ENCODE results near the gene DYRK1A.
"Not testable (repeated sequence)": the region's sequence is repeated elsewhere in the genome, so short reads cannot be mapped to it uniquely, and the experiment has no call there.

DYRK1A gene

DNA sequence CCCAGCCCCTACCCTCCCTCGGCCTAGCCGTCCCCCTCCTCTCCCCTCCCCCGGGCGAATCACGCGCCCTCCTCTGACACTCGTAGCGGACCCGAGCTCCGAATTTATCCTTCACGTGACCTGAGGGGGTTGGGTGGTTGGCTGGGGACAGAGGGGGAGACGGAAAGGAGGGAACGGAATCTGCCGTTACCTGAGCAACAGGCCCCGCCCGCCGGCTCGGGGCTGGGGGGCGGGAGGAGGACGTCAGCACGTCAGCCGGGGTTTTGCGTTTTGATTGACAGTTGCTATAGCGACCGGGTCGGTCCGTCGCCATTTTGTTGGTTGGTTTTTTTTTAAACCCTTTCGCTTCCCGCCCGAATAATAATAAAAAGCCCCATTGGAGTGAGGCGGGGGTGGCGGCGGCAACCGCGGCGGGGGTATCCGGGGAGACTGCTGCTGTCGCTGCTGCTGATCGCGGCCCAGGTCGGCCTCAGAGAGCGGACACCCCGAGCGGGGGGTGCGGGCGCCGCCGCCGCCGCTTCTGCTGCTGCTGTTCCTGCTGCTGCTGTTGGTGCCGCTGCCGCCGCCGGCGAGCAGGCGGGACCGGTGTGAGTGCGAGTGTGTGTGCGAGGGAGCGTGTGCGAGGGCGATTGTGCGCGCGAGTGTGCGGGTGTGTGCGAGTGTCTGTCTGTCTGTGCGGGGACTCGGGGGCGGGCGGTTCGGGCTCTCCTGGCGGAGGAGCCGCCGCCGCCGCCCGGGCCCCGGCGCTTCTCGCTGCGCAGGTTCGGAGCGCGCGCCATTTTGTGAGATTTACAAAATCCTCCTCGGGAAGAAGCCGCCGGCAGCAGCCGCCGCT lies at the start of gene DYRK1A:
DYRK1A (plus strand) TSS at position 292 of the 835 bp plus-strand sequence. CDS start 53,602 bp downstream, outside the sequence.
- DNase-seq (ENCODE audit: low spot score in 2 of 2), result peak; percentile 97
- Mint-ChIP-seq H3K9me3 (no peaks in the 10 kb centered on the region), H3K27me3 (no peaks in the 10 kb centered on the region), H3K4me3 (peak within 1 kb of the TSS; percentile 100), H3K4me1 (peaks cover 48% of the 10 kb centered on the region), H3K36me3 (ENCODE audit: insufficient read depth) (peaks cover 22% of the 10 kb centered on the region), H3K27ac (ENCODE audit: low read depth) (peak within 1 kb of the TSS; percentile 99)
- ATAC-seq (replicated peaks; ENCODE audit: extremely low read depth, poor library complexity, severe bottlenecking), result peak; percentile 80

GRCh38 chr21:37319551-37319950 lies 47.0 kb upstream of the DYRK1A start:
- no peak overlapping the region for H3K4me3 Mint-ChIP-seq
- H3K27ac Mint-ChIP-seq (ENCODE audit: low read depth), result no peak overlapping the region
- H3K36me3 Mint-ChIP-seq (ENCODE audit: insufficient read depth), result peaks cover 1% of the 10 kb centered on the region
- ATAC-seq (replicated peaks; ENCODE audit: extremely low read depth, poor library complexity, severe bottlenecking), result no peak
- H3K4me1 Mint-ChIP-seq, result no peaks in the 10 kb centered on the region
- no peaks in the 10 kb centered on the region for H3K27me3 Mint-ChIP-seq
- no peak for DNase-seq (ENCODE audit: low spot score in 2 of 2)
- no peaks in the 10 kb centered on the region for H3K9me3 Mint-ChIP-seq

- no peak overlapping the region for H3K27ac Mint-ChIP-seq (ENCODE audit: low read depth)
- H3K36me3 Mint-ChIP-seq (ENCODE audit: insufficient read depth), result peaks cover 3% of the 10 kb centered on the region
- no peaks in the 10 kb centered on the region for H3K9me3 Mint-ChIP-seq
These were observed 44.5 kb upstream of the DYRK1A start for GRCh38 chr21:37322084-37322483.

GRCh38 chr21:37324558-37324957 lies 42.0 kb upstream of the DYRK1A start:
- no peak for ATAC-seq (replicated peaks; ENCODE audit: extremely low read depth, poor library complexity, severe bottlenecking)
- Mint-ChIP-seq H3K4me1 (no peaks in the 10 kb centered on the region), H3K36me3 (ENCODE audit: insufficient read depth) (peaks cover 3% of the 10 kb centered on the region), H3K9me3 (no peaks in the 10 kb centered on the region), H3K4me3 (no peak overlapping the region), H3K27ac (ENCODE audit: low read depth) (no peak overlapping the region), H3K27me3 (no peaks in the 10 kb centered on the region)
- no peak for DNase-seq (ENCODE audit: low spot score in 2 of 2)

More at GRCh38 chr21:37322084-37322483, 44.5 kb upstream of the DYRK1A start:
- H3K27me3 Mint-ChIP-seq, result no peaks in the 10 kb centered on the region
- H3K4me1 Mint-ChIP-seq, result no peaks in the 10 kb centered on the region
- ATAC-seq (replicated peaks; ENCODE audit: extremely low read depth, poor library complexity, severe bottlenecking) (no peak), DNase-seq (ENCODE audit: low spot score in 2 of 2) (no peak)
- H3K4me3 Mint-ChIP-seq, result no peak overlapping the region

- not testable (repeated sequence) for ATAC-seq (replicated peaks; ENCODE audit: extremely low read depth, poor library complexity, severe bottlenecking); H3K36me3 Mint-ChIP-seq (ENCODE audit: insufficient read depth); H3K27me3 Mint-ChIP-seq; H3K9me3 Mint-ChIP-seq; DNase-seq (ENCODE audit: low spot score in 2 of 2); H3K4me3 Mint-ChIP-seq; H3K4me1 Mint-ChIP-seq; H3K27ac Mint-ChIP-seq (ENCODE audit: low read depth)
These were observed 38.4 kb upstream of the DYRK1A start for GRCh38 chr21:37328147-37328546.

DNA sequence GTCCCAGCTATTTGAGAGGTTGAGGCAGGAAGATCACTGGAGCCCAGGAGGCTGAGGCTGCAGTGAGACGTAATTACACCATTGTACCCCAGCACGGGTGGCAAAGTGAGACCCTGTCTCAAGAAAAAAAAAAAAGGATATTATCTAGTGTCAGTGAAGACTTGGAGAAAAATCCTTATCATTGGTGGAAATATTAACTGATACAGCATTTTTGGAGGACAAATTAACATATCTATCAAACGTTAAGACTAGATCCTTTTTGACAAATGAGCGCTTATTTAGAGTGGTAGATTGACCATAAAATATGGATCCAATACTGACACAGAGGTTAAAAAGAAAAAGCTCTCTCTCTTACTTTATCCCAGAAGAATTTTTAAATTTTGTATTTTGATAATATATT lies 35.2 kb upstream of the DYRK1A start:
- H3K4me1 Mint-ChIP-seq, result no peaks in the 10 kb centered on the region
- H3K27me3 Mint-ChIP-seq, result no peaks in the 10 kb centered on the region
- H3K4me3 Mint-ChIP-seq, result no peak overlapping the region
- ATAC-seq (replicated peaks; ENCODE audit: extremely low read depth, poor library complexity, severe bottlenecking) (no peak), DNase-seq (ENCODE audit: low spot score in 2 of 2) (no peak)
- no peaks in the 10 kb centered on the region for H3K9me3 Mint-ChIP-seq
- H3K27ac Mint-ChIP-seq (ENCODE audit: low read depth), result no peak overlapping the region
- H3K36me3 Mint-ChIP-seq (ENCODE audit: insufficient read depth), result no peaks in the 10 kb centered on the region

- H3K27me3 Mint-ChIP-seq, result peaks cover 18% of the 10 kb centered on the region
- DNase-seq (ENCODE audit: low spot score in 2 of 2) (no peak), ATAC-seq (replicated peaks; ENCODE audit: extremely low read depth, poor library complexity, severe bottlenecking) (no peak)
- no peak overlapping the region for H3K27ac Mint-ChIP-seq (ENCODE audit: low read depth)
- no peaks in the 10 kb centered on the region for H3K9me3 Mint-ChIP-seq
- no peak overlapping the region for H3K4me3 Mint-ChIP-seq
- no peaks in the 10 kb centered on the region for H3K4me1 Mint-ChIP-seq
- H3K36me3 Mint-ChIP-seq (ENCODE audit: insufficient read depth), result no peaks in the 10 kb centered on the region
These were observed 31.5 kb upstream of the DYRK1A start for GRCh38 chr21:37335053-37335452.

GRCh38 chr21:37337179-37337578 lies 29.4 kb upstream of the DYRK1A start:
- H3K4me1 Mint-ChIP-seq, result no peaks in the 10 kb centered on the region
- no peak for ATAC-seq (replicated peaks; ENCODE audit: extremely low read depth, poor library complexity, severe bottlenecking)
- H3K27me3 Mint-ChIP-seq, result peaks cover 18% of the 10 kb centered on the region
- DNase-seq (ENCODE audit: low spot score in 2 of 2), result no peak
- H3K27ac Mint-ChIP-seq (ENCODE audit: low read depth), result no peak overlapping the region
- H3K4me3 Mint-ChIP-seq, result no peak overlapping the region
- H3K36me3 Mint-ChIP-seq (ENCODE audit: insufficient read depth), result no peaks in the 10 kb centered on the region
- no peaks in the 10 kb centered on the region for H3K9me3 Mint-ChIP-seq

DNA sequence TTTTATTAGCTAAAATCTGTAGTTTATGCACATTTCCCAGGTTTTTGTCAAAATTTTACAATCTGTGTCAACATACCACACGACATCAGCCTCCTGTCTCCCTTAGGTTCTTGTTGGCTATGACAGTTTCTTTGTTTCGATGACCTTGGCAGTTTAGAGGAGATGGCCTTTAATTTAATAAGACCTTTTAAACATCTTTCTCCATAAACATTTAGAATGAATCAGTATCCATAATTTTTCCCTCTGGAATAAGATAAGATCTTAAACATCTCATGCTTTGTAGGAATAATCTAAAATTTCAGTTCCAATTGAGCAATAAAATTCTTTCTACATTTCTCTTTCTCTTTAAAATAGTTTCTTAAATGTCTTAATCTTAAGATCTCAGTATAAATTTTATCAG lies 28.7 kb upstream of the DYRK1A start:
- ATAC-seq (replicated peaks; ENCODE audit: extremely low read depth, poor library complexity, severe bottlenecking) (no peak), DNase-seq (ENCODE audit: low spot score in 2 of 2) (no peak)
- no peak overlapping the region for H3K4me3 Mint-ChIP-seq
- H3K27me3 Mint-ChIP-seq, result peaks cover 18% of the 10 kb centered on the region
- no peaks in the 10 kb centered on the region for H3K9me3 Mint-ChIP-seq
- H3K27ac Mint-ChIP-seq (ENCODE audit: low read depth), result no peak overlapping the region
- H3K4me1 Mint-ChIP-seq, result no peaks in the 10 kb centered on the region
- no peaks in the 10 kb centered on the region for H3K36me3 Mint-ChIP-seq (ENCODE audit: insufficient read depth)

GRCh38 chr21:37338671-37339551 lies 27.7 kb upstream of the DYRK1A start:
- Mint-ChIP-seq H3K36me3 (ENCODE audit: insufficient read depth) (no peaks in the 10 kb centered on the region), H3K9me3 (no peaks in the 10 kb centered on the region), H3K4me1 (no peaks in the 10 kb centered on the region), H3K27ac (ENCODE audit: low read depth) (no peak overlapping the region), H3K4me3 (no peak overlapping the region), H3K27me3 (peaks cover 18% of the 10 kb centered on the region)
- ATAC-seq (replicated peaks; ENCODE audit: extremely low read depth, poor library complexity, severe bottlenecking) (no peak), DNase-seq (ENCODE audit: low spot score in 2 of 2) (no peak)

DNA sequence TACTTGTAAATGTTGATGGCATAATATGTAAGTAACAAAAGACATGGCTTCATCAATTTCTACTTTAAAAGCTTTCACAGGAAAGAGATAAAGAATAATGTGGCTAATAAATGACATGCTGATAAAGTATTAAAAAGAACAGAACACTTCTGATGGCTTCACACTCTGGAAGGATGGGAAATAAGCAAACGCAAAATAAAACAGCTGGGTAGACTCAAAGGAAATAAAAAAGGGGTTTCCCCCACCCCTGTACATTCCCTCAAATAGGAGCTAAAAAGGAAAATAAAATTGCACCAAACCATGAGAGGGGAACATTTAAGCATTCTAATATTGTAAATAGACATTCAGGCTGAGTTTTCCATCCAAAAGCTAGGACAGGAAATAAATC lies 27.0 kb upstream of the DYRK1A start:
- DNase-seq (ENCODE audit: low spot score in 2 of 2) (no peak), ATAC-seq (replicated peaks; ENCODE audit: extremely low read depth, poor library complexity, severe bottlenecking) (no peak)
- Mint-ChIP-seq H3K4me1 (no peaks in the 10 kb centered on the region), H3K36me3 (ENCODE audit: insufficient read depth) (no peaks in the 10 kb centered on the region), H3K27me3 (peaks cover 18% of the 10 kb centered on the region), H3K9me3 (no peaks in the 10 kb centered on the region), H3K27ac (ENCODE audit: low read depth) (no peak overlapping the region), H3K4me3 (no peak overlapping the region)

DNA sequence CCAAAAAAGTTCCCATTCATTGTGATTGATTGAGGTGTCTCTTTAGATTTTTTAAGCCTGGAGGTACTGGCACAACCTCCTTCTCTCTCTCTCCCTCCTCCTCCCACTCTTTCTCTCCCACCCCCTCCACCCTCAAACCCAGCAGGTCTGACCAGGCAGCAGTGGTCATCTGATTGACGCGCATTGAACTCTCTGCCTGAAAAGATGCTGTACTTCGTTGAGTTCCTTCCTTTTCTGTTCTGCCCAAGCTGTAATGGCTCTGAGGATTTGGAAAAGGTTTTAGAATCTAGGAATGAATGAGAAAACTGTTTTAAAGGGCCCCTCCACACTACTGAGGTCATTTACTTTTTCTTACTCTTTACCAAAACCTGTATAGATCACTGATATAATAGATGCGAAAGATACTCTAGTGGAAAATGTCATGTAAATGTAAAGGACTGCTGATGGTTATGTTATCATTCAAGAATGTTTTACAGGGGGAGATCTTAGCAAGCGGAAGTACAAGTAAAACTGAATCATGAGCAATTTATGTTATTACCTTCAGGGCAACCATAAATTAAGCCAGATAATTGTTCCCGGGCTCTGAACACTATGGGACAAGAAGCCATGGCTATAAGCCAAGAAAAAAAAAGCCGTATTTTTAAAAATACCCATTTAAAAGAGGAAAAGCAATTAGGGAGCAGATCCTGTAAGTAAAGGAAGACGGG lies 25.2 kb upstream of the DYRK1A start:
- Mint-ChIP-seq H3K4me3 (no peak overlapping the region), H3K36me3 (ENCODE audit: insufficient read depth) (no peaks in the 10 kb centered on the region), H3K27ac (ENCODE audit: low read depth) (no peak overlapping the region), H3K4me1 (no peaks in the 10 kb centered on the region), H3K27me3 (peaks cover 18% of the 10 kb centered on the region), H3K9me3 (no peaks in the 10 kb centered on the region)
- ATAC-seq (replicated peaks; ENCODE audit: extremely low read depth, poor library complexity, severe bottlenecking) (no peak), DNase-seq (ENCODE audit: low spot score in 2 of 2) (no peak)
